Neuronal stem cell (in vitro differentiated cells): ENCODE data around the gene ARHGEF17.

Source experiments
- DNase-seq: peaks from one replicate; pipeline ENCODE4 v3.0.0-alpha.2; 2013; ENCODE audit warnings: low spot score
- H2AFZ ChIP-seq: one replicate; pipeline ENCODE4 v1.6.1; 2013; ENCODE audit warnings: mild to moderate bottlenecking, low read length, inconsistent platforms
- H2AK5ac ChIP-seq: 2 replicates; pipeline ENCODE4 v1.6.1; 2013; ENCODE audit warnings: low read depth, mild to moderate bottlenecking, inconsistent platforms, low read length, moderate library complexity, mixed read lengths
- H2BK120ac ChIP-seq: 2 replicates; pipeline ENCODE4 v1.6.1; 2013; ENCODE audit warnings: low read depth, mild to moderate bottlenecking, inconsistent platforms, low read length, moderate library complexity, mixed read lengths
- H2BK12ac ChIP-seq: one replicate; pipeline ENCODE4 v1.6.1; 2013; ENCODE audit warnings: low read length, inconsistent platforms
- H2BK15ac ChIP-seq: 2 replicates; pipeline ENCODE4 v1.6.1; 2013; ENCODE audit warnings: mild to moderate bottlenecking, low read length, inconsistent platforms, mixed read lengths
- H2BK5ac ChIP-seq: one replicate; pipeline ENCODE4 v1.6.1; 2013; ENCODE audit warnings: inconsistent platforms, mild to moderate bottlenecking, low read length, moderate library complexity
- H3K14ac ChIP-seq: one replicate; pipeline ENCODE4 v1.6.1; 2013; ENCODE audit warnings: low read length, inconsistent platforms
- H3K18ac ChIP-seq: 2 replicates; pipeline ENCODE4 v1.6.1; 2013; ENCODE audit warnings: low read length, inconsistent platforms
- H3K23ac ChIP-seq: 2 replicates; pipeline ENCODE4 v1.6.1; 2013; ENCODE audit warnings: low read depth, mild to moderate bottlenecking, mixed read lengths, low read length, inconsistent platforms; ENCODE audit not compliant: poor library complexity
- H3K27ac ChIP-seq: replicated peaks from 3 replicates; pipeline ENCODE4 v1.5.1; 2013; ENCODE audit warnings: low read length, inconsistent platforms
- H3K27me3 ChIP-seq, 3 experiments: 2 replicates each; pipeline ENCODE4 v1.6.1; 2013; ENCODE audit warnings: low read length in 3 of 3, mild to moderate bottlenecking in 2 of 3, inconsistent platforms in 1 of 3, low read depth in 1 of 3, mixed read lengths in 1 of 3, moderate library complexity in 1 of 3; ENCODE audit not compliant: control insufficient read depth in 3 of 3, insufficient read depth in 3 of 3
- H3K36me3 ChIP-seq, 2 donors: replicated peaks in 1 of 2; 2 replicates each; pipeline ENCODE4 v1.6.1; 2013; ENCODE audit warnings: low read length in 2 of 2; ENCODE audit not compliant: control insufficient read depth in 2 of 2, insufficient read depth in 2 of 2
- H3K4ac ChIP-seq: 2 replicates; pipeline ENCODE4 v1.6.1; 2013; ENCODE audit warnings: inconsistent platforms, mild to moderate bottlenecking, low read length, moderate library complexity
- H3K4me1 ChIP-seq, 2 donors: 1 replicate in 1 of 2; 2 replicates in 1 of 2; pipeline ENCODE4 v1.6.1; 2013; ENCODE audit warnings: low read length in 2 of 2, low read depth in 1 of 2; ENCODE audit not compliant: control insufficient read depth in 2 of 2, insufficient read depth in 1 of 2
- H3K4me2 ChIP-seq: one replicate; pipeline ENCODE4 v1.6.1; 2013; ENCODE audit warnings: mild to moderate bottlenecking, low read length, inconsistent platforms; ENCODE audit not compliant: insufficient read depth, poor library complexity, severe bottlenecking
- H3K4me3 ChIP-seq, 2 donors: 2 replicates each; pipeline ENCODE4 v1.5.1; 2013; ENCODE audit warnings: low read length in 2 of 2, mild to moderate bottlenecking in 2 of 2, inconsistent platforms in 1 of 2, moderate library complexity in 1 of 2
- H3K79me1 ChIP-seq: one replicate; pipeline ENCODE4 v1.6.1; 2013; ENCODE audit warnings: low read depth, mild to moderate bottlenecking, inconsistent platforms, low read length, moderate library complexity
- H3K9ac ChIP-seq: one replicate; pipeline ENCODE4 v1.6.1; 2013; ENCODE audit warnings: mild to moderate bottlenecking, low read depth, low read length, inconsistent platforms; ENCODE audit not compliant: poor library complexity
- H3K9me3 ChIP-seq, 2 donors: replicated peaks in 1 of 2; 2 replicates each; pipeline versions ENCODE3 to v1.6.1; 2013; ENCODE audit warnings: low read length in 2 of 2, mild to moderate bottlenecking in 2 of 2, inconsistent platforms in 1 of 2, low read depth in 1 of 2, mixed read lengths in 1 of 2, moderate library complexity in 1 of 2; ENCODE audit not compliant: control insufficient read depth in 2 of 2, insufficient read depth in 1 of 2
- H4K8ac ChIP-seq: one replicate; pipeline ENCODE4 v1.6.1; 2013; ENCODE audit warnings: low read depth, mild to moderate bottlenecking, inconsistent platforms, low read length, moderate library complexity
- H4K91ac ChIP-seq: one replicate; pipeline ENCODE4 v1.6.1; 2013; ENCODE audit warnings: low read length, low read depth, mild to moderate bottlenecking, inconsistent platforms; ENCODE audit not compliant: poor library complexity
- WGBS, 2 donors: extraction: QIAGEN DNeasy Blood & Tissue Kit; methylation state at CpG; one replicate each; pipeline ENCODE4 v1.1.7; 2013; ENCODE audit warnings: missing lambda C conversion rate in 2 of 2, mixed read lengths in 1 of 2; ENCODE audit not compliant: insufficient read length in 2 of 2, insufficient replicate concordance in 1 of 2; ENCODE audit errors: extremely low coverage in 2 of 2; 5-methylcytosine and 5-hydroxymethylcytosine counted together

The ARHGEF17 gene

GRCh38 chr11:73350908-73351636 lies 43.0 kb downstream of the ARHGEF17 start:
- H3K4me3 ChIP-seq = no peak overlapping the region
- no CpG with 5 or more reads among the region's 16 CpGs for WGBS, 2 donors
- peaks cover 0 to 2% of the 10 kb centered on the region in 2 donors for H3K4me1 ChIP-seq
- peaks cover 0 to 2% (median 0%) of the 10 kb centered on the region in 3 experiments for H3K27me3 ChIP-seq
- no peak overlapping the region for H2BK15ac ChIP-seq
- no peak overlapping the region for H2BK5ac ChIP-seq
- no peak overlapping the region for H3K9ac ChIP-seq
- no peak overlapping the region for H2BK12ac ChIP-seq
- DNase-seq = no peak
- H2AK5ac ChIP-seq = no peak overlapping the region
- H3K79me1 ChIP-seq = peaks cover 6% of the 10 kb centered on the region
- peak overlapping the region; percentile 41 for H3K27ac ChIP-seq
- H2AFZ ChIP-seq = no peak overlapping the region
- no peak overlapping the region for H4K91ac ChIP-seq
- H3K18ac ChIP-seq = no peak overlapping the region
- H2BK120ac ChIP-seq = no peak overlapping the region
- H3K23ac ChIP-seq = no peak overlapping the region
- no peaks in the 10 kb centered on the region for H3K9me3 ChIP-seq
- H3K36me3 ChIP-seq = peaks cover 39 to 66% of the 10 kb centered on the region in 2 donors
- no peak overlapping the region for H4K8ac ChIP-seq
- H3K14ac ChIP-seq = no peak overlapping the region
- H3K4ac ChIP-seq = no peak overlapping the region
- no peak overlapping the region for H3K4me2 ChIP-seq

GRCh38 chr11:73353422-73353821 lies 45.3 kb downstream of the ARHGEF17 start:
- no peak overlapping the region for H2BK5ac ChIP-seq
- H4K8ac ChIP-seq = no peak overlapping the region
- no peak overlapping the region for H2BK15ac ChIP-seq
- no peak overlapping the region for H3K4me2 ChIP-seq
- no peaks in the 10 kb centered on the region for H3K4me1 ChIP-seq
- no peak overlapping the region for H3K14ac ChIP-seq
- H3K36me3 ChIP-seq = peaks cover 43 to 68% of the 10 kb centered on the region in 2 donors
- H3K27me3 ChIP-seq = peaks cover 0 to 2% (median 0%) of the 10 kb centered on the region in 3 experiments
- no peak overlapping the region for H2BK120ac ChIP-seq
- no peak overlapping the region for H3K23ac ChIP-seq
- H2AFZ ChIP-seq = no peak overlapping the region
- no peak overlapping the region for H3K9ac ChIP-seq
- no peak overlapping the region for H4K91ac ChIP-seq
- H3K79me1 ChIP-seq = peaks cover 4% of the 10 kb centered on the region
- WGBS, 2 donors = no CpG with 5 or more reads among the region's 4 CpGs
- H2BK12ac ChIP-seq = no peak overlapping the region
- H3K4me3 ChIP-seq = no peak overlapping the region
- no peaks in the 10 kb centered on the region for H3K9me3 ChIP-seq
- no peak for DNase-seq
- H3K4ac ChIP-seq = no peak overlapping the region
- no peak overlapping the region for H2AK5ac ChIP-seq
- H3K27ac ChIP-seq = no peak overlapping the region
- H3K18ac ChIP-seq = no peak overlapping the region

GRCh38 chr11:73355109-73355508 lies 47.0 kb downstream of the ARHGEF17 start:
- no peak overlapping the region for H3K18ac ChIP-seq
- peaks cover 54 to 74% of the 10 kb centered on the region in 2 donors for H3K36me3 ChIP-seq
- no peak overlapping the region for H2BK12ac ChIP-seq
- no peak for DNase-seq
- H3K9ac ChIP-seq = no peak overlapping the region
- no peak overlapping the region for H2AK5ac ChIP-seq
- peak overlapping the region in 1 of 2 donors; percentile 9 for H3K4me3 ChIP-seq
- no peak overlapping the region for H3K27ac ChIP-seq
- peaks cover 0 to 2% (median 0%) of the 10 kb centered on the region in 3 experiments for H3K27me3 ChIP-seq
- no peaks in the 10 kb centered on the region for H3K4me1 ChIP-seq
- H3K4ac ChIP-seq = no peak overlapping the region
- H3K23ac ChIP-seq = peak overlapping the region; percentile 21
- no peak overlapping the region for H2BK120ac ChIP-seq
- H2BK5ac ChIP-seq = no peak overlapping the region
- H4K91ac ChIP-seq = no peak overlapping the region
- H3K4me2 ChIP-seq = no peak overlapping the region
- H2AFZ ChIP-seq = no peak overlapping the region
- peaks cover 4% of the 10 kb centered on the region for H3K79me1 ChIP-seq
- H3K14ac ChIP-seq = no peak overlapping the region
- no peak overlapping the region for H2BK15ac ChIP-seq
- no CpG with 5 or more reads among the region's 4 CpGs for WGBS, 2 donors
- no peaks in the 10 kb centered on the region for H3K9me3 ChIP-seq
- H4K8ac ChIP-seq = no peak overlapping the region

GRCh38 chr11:73356979-73357860 lies 49.1 kb downstream of the ARHGEF17 start:
- no CpG with 5 or more reads among the region's 22 CpGs for WGBS, 2 donors
- no peak overlapping the region for H2BK120ac ChIP-seq
- no peak overlapping the region for H2AFZ ChIP-seq
- H2BK12ac ChIP-seq = no peak overlapping the region
- no peak overlapping the region for H4K8ac ChIP-seq
- peaks cover 4% of the 10 kb centered on the region for H3K79me1 ChIP-seq
- no peak overlapping the region for H3K23ac ChIP-seq
- H2AK5ac ChIP-seq = no peak overlapping the region
- H3K4me2 ChIP-seq = no peak overlapping the region
- H3K4me3 ChIP-seq = no peak overlapping the region
- H3K14ac ChIP-seq = no peak overlapping the region
- H3K4ac ChIP-seq = no peak overlapping the region
- no peak overlapping the region for H2BK15ac ChIP-seq
- no peak overlapping the region for H3K18ac ChIP-seq
- H3K36me3 ChIP-seq = peaks cover 62 to 93% of the 10 kb centered on the region in 2 donors
- DNase-seq = no peak
- H4K91ac ChIP-seq = no peak overlapping the region
- H3K9ac ChIP-seq = no peak overlapping the region
- no peaks in the 10 kb centered on the region for H3K9me3 ChIP-seq
- H2BK5ac ChIP-seq = no peak overlapping the region
- no peaks in the 10 kb centered on the region for H3K4me1 ChIP-seq
- H3K27ac ChIP-seq = no peak overlapping the region
- peaks cover 0 to 2% (median 0%) of the 10 kb centered on the region in 3 experiments for H3K27me3 ChIP-seq
